Nephron progenitor cell (in vitro differentiated cells): ENCODE results near the gene CCNB3.
A peak's percentile ranks its signal among the peaks of the same experiment; 100 is the strongest.

Experiments
- DNase-seq: peaks from one replicate; pipeline ENCODE4 v3.0.0; 2021
- H3K27ac Mint-ChIP-seq: 2 replicates; pipeline ENCODE4 v1.8.0; 2021; ENCODE audit warnings: mild to moderate bottlenecking, moderate library complexity, mixed read lengths
- H3K27me3 Mint-ChIP-seq: 2 replicates; pipeline ENCODE4 v1.8.0; 2021; ENCODE audit warnings: mild to moderate bottlenecking, low read depth, mixed read lengths; ENCODE audit not compliant: poor library complexity
- H3K36me3 Mint-ChIP-seq: 2 replicates; pipeline ENCODE4 v1.8.0; 2021; ENCODE audit warnings: low read depth, mixed read lengths
- H3K4me1 Mint-ChIP-seq: 2 replicates; pipeline ENCODE4 v1.8.0; 2021; ENCODE audit warnings: mixed read lengths
- H3K4me3 Mint-ChIP-seq: 2 replicates; pipeline ENCODE4 v1.8.0; 2021; ENCODE audit warnings: mild to moderate bottlenecking, moderate library complexity, mixed read lengths
- H3K9me3 Mint-ChIP-seq: 2 replicates; pipeline ENCODE4 v1.8.0; 2021; ENCODE audit warnings: mild to moderate bottlenecking, moderate library complexity, mixed read lengths
- CTCF ChIP-seq: fragments of 200-600 bp; sonication (generic); IDR thresholded peaks from 2 replicates; pipeline ENCODE4 v1.5.0; 2021; ENCODE audit warnings: antibody characterized with exemption

The CCNB3 gene

GRCh38 chrX:50204364-50204899, at the start of gene CCNB3:
Gene CCNB3 (plus strand): TSS chrX:50204765. CDS start chrX:50285164, 80,399 bp downstream.
- peak; percentile 64 for TF ChIP-seq CTCF
- peaks cover 33% of the 10 kb centered on the region for H3K4me1 Mint-ChIP-seq
- H3K36me3 Mint-ChIP-seq, result no peaks in the 10 kb centered on the region
- peaks cover 46% of the 10 kb centered on the region for H3K9me3 Mint-ChIP-seq
- H3K27ac Mint-ChIP-seq, result peak within 1 kb of the TSS; percentile 21
- no peaks in the 10 kb centered on the region for H3K27me3 Mint-ChIP-seq
- DNase-seq, result peak; percentile 61
- H3K4me3 Mint-ChIP-seq, result peak within 1 kb of the TSS; percentile 83

- DNase-seq, result no peak
- peaks cover 8% of the 10 kb centered on the region for H3K27me3 Mint-ChIP-seq
- H3K9me3 Mint-ChIP-seq, result peaks cover 62% of the 10 kb centered on the region
- no peak overlapping the region for H3K4me3 Mint-ChIP-seq
- peaks cover 4% of the 10 kb centered on the region for H3K36me3 Mint-ChIP-seq
- H3K4me1 Mint-ChIP-seq, result peaks cover 33% of the 10 kb centered on the region
- H3K27ac Mint-ChIP-seq, result peak overlapping the region; percentile 96
- no peak for TF ChIP-seq CTCF
Observed at GRCh38 chrX:50157545-50158135, 46.9 kb upstream of the CCNB3 start.

- no peak for DNase-seq
- Mint-ChIP-seq H3K4me3 (no peak overlapping the region), H3K9me3 (peaks cover 59% of the 10 kb centered on the region), H3K27me3 (peaks cover 7% of the 10 kb centered on the region), H3K36me3 (peaks cover 4% of the 10 kb centered on the region), H3K27ac (peak overlapping the region; percentile 96), H3K4me1 (peaks cover 32% of the 10 kb centered on the region)
- no peak for TF ChIP-seq CTCF
Observed at GRCh38 chrX:50158593-50158992, 46.0 kb upstream of the CCNB3 start.

GRCh38 chrX:50161127-50161526, 43.4 kb upstream of the CCNB3 start:
- Mint-ChIP-seq H3K4me3 (no peak overlapping the region), H3K9me3 (peaks cover 35% of the 10 kb centered on the region), H3K36me3 (peaks cover 4% of the 10 kb centered on the region), H3K27me3 (peaks cover 6% of the 10 kb centered on the region), H3K27ac (no peak overlapping the region), H3K4me1 (peaks cover 32% of the 10 kb centered on the region)
- no peak for DNase-seq
- TF ChIP-seq CTCF, result no peak

- Mint-ChIP-seq H3K4me3 (no peak overlapping the region), H3K36me3 (peaks cover 4% of the 10 kb centered on the region), H3K27ac (no peak overlapping the region), H3K9me3 (peaks cover 23% of the 10 kb centered on the region), H3K27me3 (peaks cover 2% of the 10 kb centered on the region), H3K4me1 (peaks cover 4% of the 10 kb centered on the region)
- DNase-seq, result no peak
- TF ChIP-seq CTCF, result no peak
Observed at GRCh38 chrX:50165727-50166126, 38.8 kb upstream of the CCNB3 start.

- H3K36me3 Mint-ChIP-seq, result no peaks in the 10 kb centered on the region
- H3K4me1 Mint-ChIP-seq, result no peaks in the 10 kb centered on the region
- H3K9me3 Mint-ChIP-seq, result peaks cover 16% of the 10 kb centered on the region
- no peak for TF ChIP-seq CTCF
- no peak overlapping the region for H3K27ac Mint-ChIP-seq
- H3K4me3 Mint-ChIP-seq, result no peak overlapping the region
- H3K27me3 Mint-ChIP-seq, result peaks cover 2% of the 10 kb centered on the region
- DNase-seq, result no peak
Observed at GRCh38 chrX:50167366-50167765, 37.2 kb upstream of the CCNB3 start.
